BJ (cell line): ENCODE data around the gene ECE1. TPM values are rescaled to one million over a fixed set of nuclear protein-coding genes. Genes with fewer than 3 reads are reported as not detected.
"Not testable (repeated sequence)": the region's sequence is repeated elsewhere in the genome, so short reads cannot be mapped to it uniquely, and the experiment has no call there.

ENCODE experiments used
- CTCF ChIA-PET: fragments of 350-600 bp; formaldehyde crosslinking; extraction: SDS; loops from one replicate; lab custom pipeline; 2021; ENCODE audit warnings: antibody characterized with exemption, inconsistent platforms; lab: Yijun Ruan, JAX
- POLR2A ChIA-PET: fragments of 300-600 bp; sonication (Branson Sonifier 250); formaldehyde crosslinking; extraction: SDS; loops from one replicate; lab custom pipeline; 2021; ENCODE audit warnings: antibody characterized with exemption; lab: Charles Lee
- DNase-seq: peaks from one replicate; pipeline ENCODE4 v3.0.0-alpha.2; 2011; ENCODE audit warnings: low read depth
- H3K27me3 ChIP-seq: 2 replicates; pipeline ENCODE4 v1.6.0; 2011; ENCODE audit warnings: low read length; ENCODE audit not compliant: control insufficient read depth, insufficient read depth
- H3K36me3 ChIP-seq: 2 replicates; pipeline ENCODE4 v1.5.1; 2011; ENCODE audit warnings: low read length; ENCODE audit not compliant: control insufficient read depth, insufficient read depth
- H3K4me3 ChIP-seq: 2 replicates; pipeline ENCODE4 v1.5.1; 2011; ENCODE audit warnings: low read depth, mild to moderate bottlenecking, control low read depth, low read length
- polyA plus RNA-seq: library from polyadenylated mRNA; depleted of rRNA; stranded (reverse); fragments of >200 nt; gene quantifications from 2 replicates; pipeline ENCODE4 v1.2.3, GENCODE V29; 2011
- TF ChIP-seq, protein P1 (sequence below): IDR thresholded peaks from 2 replicates; pipeline ENCODE4 v1.5.1; 2011; ENCODE audit warnings: low read depth, mild to moderate bottlenecking, control low read depth, inconsistent platforms, low read length, moderate library complexity; ENCODE audit not compliant: insufficient read depth

Gene ECE1
- polyA plus RNA-seq, 1 experiment, result 150 TPM

DNA sequence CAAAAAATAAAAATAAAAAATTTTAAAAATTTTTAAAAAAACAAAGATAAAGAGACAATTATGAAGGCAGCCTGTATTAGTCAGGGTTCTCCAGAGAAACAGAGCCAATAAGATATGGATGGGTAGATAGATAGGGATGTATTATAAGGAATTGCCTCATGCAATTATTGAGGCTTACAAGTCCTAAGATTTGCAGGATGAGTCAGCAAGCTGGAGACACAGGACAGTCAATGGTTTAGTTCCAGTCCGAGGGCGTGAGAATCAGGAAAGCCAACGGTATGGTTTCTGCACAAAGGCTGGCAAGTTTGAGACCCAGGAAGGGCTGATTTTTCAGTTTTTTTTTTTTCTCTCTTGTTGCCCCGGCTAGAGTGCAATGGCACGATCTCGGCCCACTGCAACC lies 89.5 kb downstream of the ECE1 start:
- DNase-seq, result no peak
- CTCF ChIA-PET, result interaction anchor here (1.5 to 3.1 kb wide), 3 partner anchors 8 to 504 kb away, joined by 3 to 15 read pairs (median 13); no protein-coding TSS in a partner anchor

DNA sequence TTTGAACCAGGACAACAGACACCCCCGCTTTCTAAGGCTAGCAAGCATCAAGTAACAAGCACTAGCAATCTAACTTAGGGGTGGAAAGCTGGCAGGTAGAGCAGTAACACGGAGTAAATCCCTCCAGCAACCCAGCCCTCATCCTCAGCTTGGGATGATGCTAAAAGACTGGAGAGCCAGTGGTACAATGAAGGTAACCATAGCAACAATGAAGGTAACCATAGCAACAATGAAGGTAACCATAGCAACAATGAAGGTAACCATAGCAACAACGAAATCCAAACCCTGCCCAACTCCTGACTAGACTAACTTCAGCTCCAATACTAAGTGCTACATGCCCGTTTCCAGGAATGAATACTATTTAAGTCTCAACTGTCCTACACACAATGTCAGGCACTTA lies 91.3 kb downstream of the ECE1 start:
- TF ChIP-seq, protein P1, sequence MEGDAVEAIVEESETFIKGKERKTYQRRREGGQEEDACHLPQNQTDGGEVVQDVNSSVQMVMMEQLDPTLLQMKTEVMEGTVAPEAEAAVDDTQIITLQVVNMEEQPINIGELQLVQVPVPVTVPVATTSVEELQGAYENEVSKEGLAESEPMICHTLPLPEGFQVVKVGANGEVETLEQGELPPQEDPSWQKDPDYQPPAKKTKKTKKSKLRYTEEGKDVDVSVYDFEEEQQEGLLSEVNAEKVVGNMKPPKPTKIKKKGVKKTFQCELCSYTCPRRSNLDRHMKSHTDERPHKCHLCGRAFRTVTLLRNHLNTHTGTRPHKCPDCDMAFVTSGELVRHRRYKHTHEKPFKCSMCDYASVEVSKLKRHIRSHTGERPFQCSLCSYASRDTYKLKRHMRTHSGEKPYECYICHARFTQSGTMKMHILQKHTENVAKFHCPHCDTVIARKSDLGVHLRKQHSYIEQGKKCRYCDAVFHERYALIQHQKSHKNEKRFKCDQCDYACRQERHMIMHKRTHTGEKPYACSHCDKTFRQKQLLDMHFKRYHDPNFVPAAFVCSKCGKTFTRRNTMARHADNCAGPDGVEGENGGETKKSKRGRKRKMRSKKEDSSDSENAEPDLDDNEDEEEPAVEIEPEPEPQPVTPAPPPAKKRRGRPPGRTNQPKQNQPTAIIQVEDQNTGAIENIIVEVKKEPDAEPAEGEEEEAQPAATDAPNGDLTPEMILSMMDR, result no peak

More for the DNA sequence above, 89.5 kb downstream of the ECE1 start:
- Histone ChIP-seq H3K27me3 (no peaks in the 10 kb centered on the region), H3K4me3 (no peak overlapping the region), H3K36me3 (no peaks in the 10 kb centered on the region)
- TF ChIP-seq, protein P1, result no peak
- POLR2A ChIA-PET, result no interaction called here

DNA sequence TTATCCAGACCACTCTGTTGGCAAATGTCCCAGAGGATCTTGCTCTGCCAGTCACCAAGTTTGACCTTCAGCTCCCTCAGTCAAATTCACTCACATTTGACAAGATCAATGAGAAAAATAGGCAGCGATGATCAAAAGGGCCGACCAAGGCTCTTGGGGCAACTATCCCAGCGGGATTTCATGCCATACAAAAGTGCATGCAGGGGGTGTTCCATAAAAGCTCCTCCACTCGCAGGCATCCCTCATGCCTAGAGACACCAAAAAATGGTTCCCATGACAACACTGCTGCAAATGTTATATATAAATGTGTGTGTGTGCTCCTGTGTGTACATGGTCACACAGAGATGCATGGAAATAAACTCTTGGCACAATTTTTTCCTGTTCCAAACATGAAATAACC lies 97.4 kb downstream of the ECE1 start:
- no peak for DNase-seq
- TF ChIP-seq, protein P1, result no peak
- ChIA-PET POLR2A (no interaction called here), CTCF (interaction anchor here (0.6 to 7.2 kb wide), 9 partner anchors 9 to 497 kb away, joined by 3 to 147 read pairs (median 3); no protein-coding TSS in a partner anchor)
- Histone ChIP-seq H3K4me3 (no peak overlapping the region), H3K27me3 (no peaks in the 10 kb centered on the region), H3K36me3 (no peaks in the 10 kb centered on the region)

More for the DNA sequence above, 91.3 kb downstream of the ECE1 start:
- H3K4me3 ChIP-seq, result no peak overlapping the region
- POLR2A ChIA-PET, result no interaction called here
- H3K36me3 ChIP-seq, result no peaks in the 10 kb centered on the region
- CTCF ChIA-PET, result interaction anchor here (3.1 kb wide), 1 partner anchor 18 kb away, joined by 13 read pairs; no protein-coding TSS in a partner anchor
- no peaks in the 10 kb centered on the region for H3K27me3 ChIP-seq
- DNase-seq, result no peak

DNA sequence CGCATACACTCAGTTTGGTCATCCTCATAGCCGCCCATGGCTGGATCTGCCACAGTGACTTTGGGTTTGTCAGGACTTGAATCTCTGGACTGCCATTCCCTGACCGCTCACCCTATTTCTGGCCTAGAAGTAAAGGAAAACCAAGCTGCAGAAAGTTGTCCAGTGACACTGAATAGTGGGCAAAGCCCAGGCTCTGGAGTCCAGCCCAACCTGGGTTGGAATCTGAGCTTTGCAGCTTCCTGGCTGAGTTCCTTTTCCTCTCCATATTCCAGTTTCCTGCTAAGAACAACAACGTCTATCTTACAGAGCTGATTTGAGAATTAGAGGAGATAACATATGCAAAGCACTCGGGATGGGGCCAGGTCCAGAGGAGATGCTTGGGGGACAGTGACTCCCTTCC lies 98.0 kb downstream of the ECE1 start:
- CTCF ChIA-PET, result interaction anchor here (0.6 to 7.2 kb wide), 8 partner anchors 9 to 496 kb away, joined by 3 to 147 read pairs (median 4); no protein-coding TSS in a partner anchor
- TF ChIP-seq, protein P1, result no peak
- Histone ChIP-seq H3K36me3 (no peaks in the 10 kb centered on the region), H3K27me3 (no peaks in the 10 kb centered on the region), H3K4me3 (no peak overlapping the region)
- POLR2A ChIA-PET, result no interaction called here
- DNase-seq, result no peak

DNA sequence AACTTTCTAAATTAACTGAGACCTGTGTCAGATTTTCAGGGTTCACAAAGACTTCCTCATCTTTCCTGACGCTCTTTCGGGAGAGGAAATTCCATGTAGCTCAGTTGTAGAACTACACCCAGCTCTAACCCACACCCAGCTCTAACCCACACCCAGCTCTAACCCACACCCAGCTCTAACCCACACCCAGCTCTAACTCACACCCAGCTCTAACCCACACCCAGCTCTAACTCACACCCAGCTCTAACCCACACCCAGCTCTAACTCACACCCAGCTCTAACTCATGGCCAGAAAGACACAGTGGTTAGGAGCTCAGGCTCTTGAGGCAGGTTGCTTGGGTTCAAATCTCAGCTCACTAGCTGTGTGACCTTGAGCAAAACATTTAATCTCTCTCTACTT lies 99.5 kb downstream of the ECE1 start:
- POLR2A ChIA-PET, result interaction anchor here (0.5 kb wide), 1 partner anchor 115 kb away, joined by 17 read pairs; no protein-coding TSS in a partner anchor

More for the DNA sequence above, 99.5 kb downstream of the ECE1 start:
- not testable (repeated sequence) for H3K36me3 ChIP-seq, H3K4me3 ChIP-seq, DNase-seq, H3K27me3 ChIP-seq
- CTCF ChIA-PET, result interaction anchor here (0.6 to 7.2 kb wide), 3 partner anchors 9 to 495 kb away, joined by 3 to 147 read pairs (median 3); no protein-coding TSS in a partner anchor
